ENCODE results near the gene ALX3. TPM values are rescaled to one million over a fixed set of nuclear protein-coding genes. Genes with fewer than 3 reads are reported as not detected.

ALX3 gene
- total and polyA plus RNA-seq, 10 of the 15 experiments (the other 5 are each of a cell fraction or from before 2014, with no cell fraction given) = not detected

DNA sequence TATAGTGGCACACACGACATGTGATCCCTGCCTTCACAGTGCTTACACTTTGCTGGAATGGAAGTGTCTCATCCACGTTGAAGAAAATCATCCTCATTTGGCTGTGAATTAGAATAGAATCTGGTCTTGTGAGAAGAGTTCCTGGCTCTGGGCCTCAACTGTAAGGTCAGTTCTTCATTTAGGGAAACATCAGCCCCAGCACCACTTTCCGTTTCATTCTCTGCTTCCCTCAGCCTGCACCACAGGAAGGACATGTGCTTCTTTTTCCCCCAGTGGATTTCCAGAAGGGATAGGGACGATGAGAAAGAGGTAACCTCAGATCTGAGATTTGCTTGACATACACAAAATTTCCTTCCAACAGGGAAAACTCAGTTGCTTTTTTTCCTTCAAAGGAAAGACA, 3.7 kb upstream of the ALX3 start:
- POLR2A ChIA-PET = no interaction called here
- Histone ChIP-seq H3K27me3 (replicated peaks in 1 of 2; ENCODE audit: control insufficient read depth in 2 of 2, insufficient read depth in 2 of 2, low read length in 1 of 2) (peaks cover 12 to 16% of the 10 kb centered on the region in 2 experiments; a peak in 3 of 4 replicates), H3K4me2 (ENCODE audit: control insufficient read depth, insufficient read depth) (no peak overlapping the region), H3K79me2 (ENCODE audit: control insufficient read depth, insufficient read depth, low read length) (no peaks in the 10 kb centered on the region), H4K20me1 (ENCODE audit: control insufficient read depth, insufficient read depth) (no peaks in the 10 kb centered on the region), H3K36me3 (ENCODE audit: control insufficient read depth in 2 of 2, insufficient read depth in 2 of 2, low read length in 1 of 2) (no peaks in the 10 kb centered on the region), H2AFZ (ENCODE audit: control insufficient read depth, low read depth, low read length) (no peak overlapping the region), H3K4me1 (ENCODE audit: control insufficient read depth, insufficient read depth, low read length) (no peaks in the 10 kb centered on the region), H3K4me3 (no peak overlapping the region), H3K27ac (ENCODE audit: control insufficient read depth, insufficient read depth) (no peak overlapping the region), H3K9me3 (replicated peaks; ENCODE audit: control insufficient read depth, insufficient read depth, low read length) (no peaks in the 10 kb centered on the region), H3K9ac (ENCODE audit: control insufficient read depth, insufficient read depth, low read length) (no peak overlapping the region)
- TF ChIP-seq, protein P1, sequence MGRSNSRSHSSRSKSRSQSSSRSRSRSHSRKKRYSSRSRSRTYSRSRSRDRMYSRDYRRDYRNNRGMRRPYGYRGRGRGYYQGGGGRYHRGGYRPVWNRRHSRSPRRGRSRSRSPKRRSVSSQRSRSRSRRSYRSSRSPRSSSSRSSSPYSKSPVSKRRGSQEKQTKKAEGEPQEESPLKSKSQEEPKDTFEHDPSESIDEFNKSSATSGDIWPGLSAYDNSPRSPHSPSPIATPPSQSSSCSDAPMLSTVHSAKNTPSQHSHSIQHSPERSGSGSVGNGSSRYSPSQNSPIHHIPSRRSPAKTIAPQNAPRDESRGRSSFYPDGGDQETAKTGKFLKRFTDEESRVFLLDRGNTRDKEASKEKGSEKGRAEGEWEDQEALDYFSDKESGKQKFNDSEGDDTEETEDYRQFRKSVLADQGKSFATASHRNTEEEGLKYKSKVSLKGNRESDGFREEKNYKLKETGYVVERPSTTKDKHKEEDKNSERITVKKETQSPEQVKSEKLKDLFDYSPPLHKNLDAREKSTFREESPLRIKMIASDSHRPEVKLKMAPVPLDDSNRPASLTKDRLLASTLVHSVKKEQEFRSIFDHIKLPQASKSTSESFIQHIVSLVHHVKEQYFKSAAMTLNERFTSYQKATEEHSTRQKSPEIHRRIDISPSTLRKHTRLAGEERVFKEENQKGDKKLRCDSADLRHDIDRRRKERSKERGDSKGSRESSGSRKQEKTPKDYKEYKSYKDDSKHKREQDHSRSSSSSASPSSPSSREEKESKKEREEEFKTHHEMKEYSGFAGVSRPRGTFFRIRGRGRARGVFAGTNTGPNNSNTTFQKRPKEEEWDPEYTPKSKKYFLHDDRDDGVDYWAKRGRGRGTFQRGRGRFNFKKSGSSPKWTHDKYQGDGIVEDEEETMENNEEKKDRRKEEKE (IDR thresholded peaks at IDR 0.05) = no peak
- WGBS (ENCODE audit: insufficient coverage, insufficient replicate concordance, low lambda C conversion rate, missing lambda C conversion rate) = 13% methylated on average over 4 of the region's 4 CpGs
- CTCF ChIA-PET = interaction anchor here (1.9 kb wide), 1 partner anchor 14 kb away, joined by 6 read pairs; no protein-coding TSS in a partner anchor
- intact Hi-C loops (cut with micrococcal nuclease; ENCODE audit: unreplicated experiment) = no loop called here
- BruUV-seq (replicated peaks) = no TSS peak
- RAD21 ChIA-PET (ENCODE audit: unreplicated experiment) = no interaction called here
- FAIRE-seq = no peak
- in situ Hi-C loops (cut with MboI) = no loop called here
- SMC1A ChIA-PET (ENCODE audit: uncharacterized antibody, unreplicated experiment) = no interaction called here
- DNase-seq (ENCODE audit: low read depth, low spot score) = no peak
- ATAC-seq = no peak

- in situ Hi-C loops (cut with MboI) = no loop called here
- H3K27me3 ChIP-seq (replicated peaks in 1 of 2; ENCODE audit: control insufficient read depth in 2 of 2, insufficient read depth in 2 of 2, low read length in 1 of 2) = peaks cover 28 to 36% of the 10 kb centered on the region in 2 experiments
- no peaks in the 10 kb centered on the region for H3K36me3 ChIP-seq (ENCODE audit: control insufficient read depth in 2 of 2, insufficient read depth in 2 of 2, low read length in 1 of 2)
- H2AFZ ChIP-seq (ENCODE audit: control insufficient read depth, low read depth, low read length) = no peak overlapping the region
- H3K4me2 ChIP-seq (ENCODE audit: control insufficient read depth, insufficient read depth) = no peak overlapping the region
- ChIA-PET CTCF (no interaction called here), SMC1A (ENCODE audit: uncharacterized antibody, unreplicated experiment) (no interaction called here), RAD21 (ENCODE audit: unreplicated experiment) (no interaction called here), POLR2A (no interaction called here)
- H4K20me1 ChIP-seq (ENCODE audit: control insufficient read depth, insufficient read depth) = peaks cover 3% of the 10 kb centered on the region
- no peak for ATAC-seq
- 26% methylated on average over 21 of the region's 52 CpGs for WGBS (ENCODE audit: insufficient coverage, insufficient replicate concordance, low lambda C conversion rate, missing lambda C conversion rate)
- no peak overlapping the region for H3K9ac ChIP-seq (ENCODE audit: control insufficient read depth, insufficient read depth, low read length)
- no peak for DNase-seq (ENCODE audit: low read depth, low spot score)
- no peaks in the 10 kb centered on the region for H3K79me2 ChIP-seq (ENCODE audit: control insufficient read depth, insufficient read depth, low read length)
- H3K4me3 ChIP-seq = no peak overlapping the region
- H3K4me1 ChIP-seq (ENCODE audit: control insufficient read depth, insufficient read depth, low read length) = no peaks in the 10 kb centered on the region
- no TSS peak for BruUV-seq (replicated peaks)
- intact Hi-C loops (cut with micrococcal nuclease; ENCODE audit: unreplicated experiment) = no loop called here
- no peak for FAIRE-seq
- no peak overlapping the region for H3K27ac ChIP-seq (ENCODE audit: control insufficient read depth, insufficient read depth)
- no peaks in the 10 kb centered on the region for H3K9me3 ChIP-seq (replicated peaks; ENCODE audit: control insufficient read depth, insufficient read depth, low read length)
- TF ChIP-seq ZNF24 (IDR thresholded peaks at IDR 0.05) (no peak), SUZ12 (IDR thresholded peaks at IDR 0.05; ENCODE audit: unreplicated experiment) (peak; percentile 66), FOXK2 (IDR thresholded peaks at IDR 0.05) (no peak)
These were observed 196 bp downstream of the ALX3 start for GRCh38 chr1:110070282-110070669.

All from GM12878 (cell line).